H9 (cell line): ENCODE measurements around the gene NT5DC1. TPM values are rescaled to one million over a fixed set of nuclear protein-coding genes. Genes with fewer than 3 reads are reported as not detected.
A peak's percentile ranks its signal among the peaks of the same experiment; 100 is the strongest.

Source experiments
- DNase-seq: peaks from one replicate; pipeline ENCODE4 v3.0.0-alpha.2; 2017
- H2AFZ ChIP-seq: one replicate; pipeline ENCODE4 v1.6.1; 2013; ENCODE audit warnings: mild to moderate bottlenecking, low read length, control low read depth, moderate library complexity
- H2AK5ac ChIP-seq: 2 replicates; pipeline ENCODE4 v1.6.1; 2013; ENCODE audit warnings: low read length, control low read depth, mixed read lengths; ENCODE audit not compliant: insufficient read length
- H2BK120ac ChIP-seq: one replicate; pipeline ENCODE4 v1.6.1; 2013; ENCODE audit warnings: low read depth, mild to moderate bottlenecking, low read length, control low read depth, inconsistent platforms; ENCODE audit not compliant: poor library complexity, severe bottlenecking
- H2BK12ac ChIP-seq: 2 replicates; pipeline ENCODE4 v1.6.1; 2013; ENCODE audit warnings: low read length, control low read depth, mixed read lengths, low read depth; ENCODE audit not compliant: insufficient read length
- H2BK15ac ChIP-seq: 2 replicates; pipeline ENCODE4 v1.6.1; 2013; ENCODE audit warnings: low read depth, low read length, control low read depth
- H2BK20ac ChIP-seq: one replicate; pipeline ENCODE4 v1.6.1; 2013; ENCODE audit warnings: low read depth, mild to moderate bottlenecking, low read length, control low read depth, inconsistent platforms; ENCODE audit not compliant: poor library complexity, severe bottlenecking
- H2BK5ac ChIP-seq: 2 replicates; pipeline ENCODE4 v1.6.1; 2013; ENCODE audit warnings: low read length, control low read depth, mixed read lengths; ENCODE audit not compliant: insufficient read length
- H3K14ac ChIP-seq: 2 replicates; pipeline ENCODE4 v1.6.1; 2013; ENCODE audit warnings: low read length, control low read depth; ENCODE audit not compliant: insufficient read depth
- H3K18ac ChIP-seq: 2 replicates; pipeline ENCODE4 v1.6.1; 2013; ENCODE audit warnings: low read depth, mild to moderate bottlenecking, mixed read lengths, low read length, control low read depth; ENCODE audit not compliant: insufficient read length
- H3K23ac ChIP-seq: 2 replicates; pipeline ENCODE4 v1.6.1; 2013; ENCODE audit warnings: low read length, control low read depth, mixed read lengths, low read depth; ENCODE audit not compliant: insufficient read length
- H3K23me2 ChIP-seq: 2 replicates; pipeline ENCODE4 v1.6.1; 2013; ENCODE audit warnings: low read depth, mild to moderate bottlenecking, mixed read lengths, low read length, control low read depth; ENCODE audit not compliant: insufficient read length, poor library complexity, severe bottlenecking
- H3K27ac ChIP-seq: 2 replicates; pipeline ENCODE4 v1.5.1; 2013; ENCODE audit warnings: low read length, control low read depth, mixed read lengths, low read depth; ENCODE audit not compliant: insufficient read length
- H3K27me3 ChIP-seq: 2 replicates; pipeline ENCODE4 v1.6.1; 2013; ENCODE audit warnings: low read length, control low read depth, inconsistent platforms; ENCODE audit not compliant: insufficient read depth
- H3K4ac ChIP-seq: 2 replicates; pipeline ENCODE4 v1.6.1; 2013; ENCODE audit warnings: low read depth, mild to moderate bottlenecking, control low read depth, inconsistent platforms, low read length, moderate library complexity
- H3K4me1 ChIP-seq: 2 replicates; pipeline ENCODE4 v1.6.1; 2013; ENCODE audit warnings: low read length, control low read depth, inconsistent platforms; ENCODE audit not compliant: insufficient read depth
- H3K4me2 ChIP-seq: 2 replicates; pipeline ENCODE4 v1.6.1; 2013; ENCODE audit warnings: low read length, control low read depth, mixed read lengths; ENCODE audit not compliant: insufficient read length, insufficient read depth
- H3K56ac ChIP-seq: 2 replicates; pipeline ENCODE4 v1.6.1; 2013; ENCODE audit warnings: low read depth, mild to moderate bottlenecking, mixed read lengths, low read length, control low read depth; ENCODE audit not compliant: insufficient read length
- H3K79me1 ChIP-seq: 2 replicates; pipeline ENCODE4 v1.6.1; 2013; ENCODE audit warnings: low read depth, mild to moderate bottlenecking, moderate library complexity, low read length, control low read depth, inconsistent platforms; ENCODE audit not compliant: insufficient read depth, poor library complexity, severe bottlenecking
- H3K79me2 ChIP-seq: 2 replicates; pipeline ENCODE4 v1.6.1; 2013; ENCODE audit warnings: low read length, control low read depth, inconsistent platforms; ENCODE audit not compliant: insufficient read depth
- H3K9ac ChIP-seq: 2 replicates; pipeline ENCODE4 v1.6.1; 2013; ENCODE audit warnings: low read length, control low read depth, mixed read lengths; ENCODE audit not compliant: insufficient read length; ENCODE audit errors: extremely low read depth
- H3K9me3 ChIP-seq: one replicate; pipeline ENCODE4 v1.6.1; 2013; ENCODE audit warnings: low read depth, low read length, inconsistent platforms; ENCODE audit not compliant: control insufficient read depth
- H3T11ph ChIP-seq: one replicate; pipeline ENCODE4 v1.6.1; 2013; ENCODE audit warnings: mild to moderate bottlenecking, low read length, control low read depth, inconsistent platforms
- H4K20me1 ChIP-seq: one replicate; pipeline ENCODE4 v1.6.1; 2013; ENCODE audit not compliant: control insufficient read depth, insufficient read length, insufficient read depth
- H4K5ac ChIP-seq: 2 replicates; pipeline ENCODE4 v1.6.1; 2013; ENCODE audit warnings: low read depth, mild to moderate bottlenecking, mixed read lengths, low read length, control low read depth; ENCODE audit not compliant: insufficient read length
- H4K8ac ChIP-seq: replicated peaks from 2 replicates; pipeline ENCODE4 v1.6.1; 2013; ENCODE audit warnings: low read length, control low read depth, mixed read lengths, low read depth; ENCODE audit not compliant: insufficient read length
- H4K91ac ChIP-seq: 2 replicates; pipeline ENCODE4 v1.6.1; 2013; ENCODE audit warnings: low read depth, mild to moderate bottlenecking, moderate library complexity, mixed read lengths, low read length, control low read depth; ENCODE audit not compliant: insufficient read length
- H3K27ac Mint-ChIP-seq, 3 experiments: 2 replicates in 2 of 3; 3 replicates in 1 of 3; pipeline ENCODE4 v1.8.0; 2020 to 2021; ENCODE audit warnings: mixed read lengths in 3 of 3, mild to moderate bottlenecking in 1 of 3, moderate library complexity in 1 of 3
- H3K27me3 Mint-ChIP-seq: 2 replicates; pipeline ENCODE4 v1.8.0; 2021; ENCODE audit warnings: low read depth, mild to moderate bottlenecking, moderate library complexity, mixed read lengths
- H3K36me3 Mint-ChIP-seq, 3 experiments: 2 replicates in 2 of 3; 3 replicates in 1 of 3; pipeline ENCODE4 v1.8.0; 2020 to 2021; ENCODE audit warnings: low read depth in 3 of 3, mixed read lengths in 3 of 3; ENCODE audit not compliant: insufficient read depth in 1 of 3
- H3K4me1 Mint-ChIP-seq, 2 experiments: 2 replicates each; pipeline ENCODE4 v1.8.0; 2020; ENCODE audit warnings: mixed read lengths in 2 of 2
- H3K4me3 Mint-ChIP-seq, 2 experiments: 2 replicates in 1 of 2; 3 replicates in 1 of 2; pipeline ENCODE4 v1.8.0; 2020 to 2021; ENCODE audit warnings: mild to moderate bottlenecking in 2 of 2, mixed read lengths in 2 of 2, moderate library complexity in 1 of 2
- H3K9me3 Mint-ChIP-seq, 2 experiments: 2 replicates in 1 of 2; 3 replicates in 1 of 2; pipeline ENCODE4 v1.8.0; 2020; ENCODE audit warnings: mild to moderate bottlenecking in 2 of 2, mixed read lengths in 2 of 2, moderate library complexity in 1 of 2
- WGBS: extraction: QIAGEN DNeasy Blood & Tissue Kit; methylation state at CpG from one replicate; pipeline ENCODE4 v1.1.7; 2013; ENCODE audit warnings: missing lambda C conversion rate, low lambda C conversion rate, mixed read lengths; ENCODE audit not compliant: insufficient read length; ENCODE audit errors: extremely low coverage; 5-methylcytosine and 5-hydroxymethylcytosine counted together
- total RNA-seq: library from RNA; stranded (reverse); gene quantifications from 2 replicates; pipeline ENCODE4 v1.2.1, GENCODE V29; 2021
- TF ChIP-seq, protein P1 (sequence below): fragments of 200-600 bp; sonication (generic); conservative IDR thresholded peaks from 3 replicates; pipeline ENCODE4 v1.8.0; 2021; ENCODE audit warnings: antibody characterized with exemption, mild to moderate bottlenecking

NT5DC1 gene
- total RNA-seq, 1 experiment from 2014 or later: 64.9 TPM

DNA sequence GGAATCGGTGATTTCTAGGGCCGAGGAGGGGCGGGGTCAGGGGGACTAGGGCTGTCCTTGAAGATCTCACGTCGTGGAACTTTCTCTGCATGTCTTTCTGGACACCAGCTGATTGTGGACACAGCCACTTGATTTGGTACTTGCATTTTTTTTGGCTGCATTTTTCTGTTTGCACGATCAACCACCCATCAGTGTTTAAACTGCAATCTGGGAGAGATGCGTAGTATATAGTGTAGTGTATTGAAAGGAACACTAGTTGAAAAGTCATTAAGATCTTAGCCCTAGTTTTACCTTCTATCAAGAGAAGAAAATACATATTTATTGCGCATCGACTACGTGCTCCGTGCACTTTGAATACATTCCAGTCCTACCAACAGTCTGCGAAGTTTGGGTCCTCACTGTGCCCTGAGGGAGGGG is 657 bp downstream of the NT5DC1 start:
- Histone ChIP-seq H2BK12ac (no peak overlapping the region), H2BK20ac (no peak overlapping the region), H2BK5ac (no peak overlapping the region), H2AFZ (no peak overlapping the region), H4K91ac (no peak overlapping the region), H3K79me2 (peaks cover 4% of the 10 kb centered on the region; the same call in 1 of the 2 replicates), H3K79me1 (no peaks in the 10 kb centered on the region), H3K18ac (no peak overlapping the region), H3K56ac (no peak overlapping the region), H3K9ac (peak overlapping the region; percentile 94), H2AK5ac (no peak overlapping the region), H4K8ac (no peak overlapping the region), H3K23me2 (no peaks in the 10 kb centered on the region), H3T11ph (no peak overlapping the region), H3K23ac (no peak overlapping the region), H3K9me3 (no peaks in the 10 kb centered on the region), H4K5ac (no peak overlapping the region), H3K27me3 (no peaks in the 10 kb centered on the region), H3K4ac (no peak overlapping the region), H3K27ac (no peak overlapping the region), H3K14ac (no peak overlapping the region), H2BK120ac (no peak overlapping the region), H2BK15ac (no peak overlapping the region), H3K4me2 (peak overlapping the region; percentile 93), H3K4me1 (peaks cover 10% of the 10 kb centered on the region), H4K20me1 (no peaks in the 10 kb centered on the region)
- TF ChIP-seq, protein P1, sequence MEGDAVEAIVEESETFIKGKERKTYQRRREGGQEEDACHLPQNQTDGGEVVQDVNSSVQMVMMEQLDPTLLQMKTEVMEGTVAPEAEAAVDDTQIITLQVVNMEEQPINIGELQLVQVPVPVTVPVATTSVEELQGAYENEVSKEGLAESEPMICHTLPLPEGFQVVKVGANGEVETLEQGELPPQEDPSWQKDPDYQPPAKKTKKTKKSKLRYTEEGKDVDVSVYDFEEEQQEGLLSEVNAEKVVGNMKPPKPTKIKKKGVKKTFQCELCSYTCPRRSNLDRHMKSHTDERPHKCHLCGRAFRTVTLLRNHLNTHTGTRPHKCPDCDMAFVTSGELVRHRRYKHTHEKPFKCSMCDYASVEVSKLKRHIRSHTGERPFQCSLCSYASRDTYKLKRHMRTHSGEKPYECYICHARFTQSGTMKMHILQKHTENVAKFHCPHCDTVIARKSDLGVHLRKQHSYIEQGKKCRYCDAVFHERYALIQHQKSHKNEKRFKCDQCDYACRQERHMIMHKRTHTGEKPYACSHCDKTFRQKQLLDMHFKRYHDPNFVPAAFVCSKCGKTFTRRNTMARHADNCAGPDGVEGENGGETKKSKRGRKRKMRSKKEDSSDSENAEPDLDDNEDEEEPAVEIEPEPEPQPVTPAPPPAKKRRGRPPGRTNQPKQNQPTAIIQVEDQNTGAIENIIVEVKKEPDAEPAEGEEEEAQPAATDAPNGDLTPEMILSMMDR: no peak
- Mint-ChIP-seq H3K27me3 (no peaks in the 10 kb centered on the region; the same call in 1 of the 2 replicates), H3K4me1 (peaks cover 59 to 61% of the 10 kb centered on the region in 2 experiments), H3K4me3 (peak overlapping the region; percentile 87 to 93), H3K36me3 (peaks cover 6 to 26% (median 11%) of the 10 kb centered on the region in 3 experiments), H3K27ac (peak overlapping the region; percentile 84 to 98 (median 95)), H3K9me3 (peaks cover 6% of the 10 kb centered on the region in 2 experiments)
- DNase-seq: no peak
- no CpG with 5 or more reads among the region's 12 CpGs for WGBS
